Vagina (tissue), 2 donors: ENCODE data around the gene HERC2.

ENCODE experiments used
- CTCF ChIP-seq, 3 experiments: fragments of 450-650 bp in 2 of 3; fragments of 200-600 bp in 1 of 3; sonication (generic) in 1 of 3; IDR thresholded peaks; one replicate each; pipeline ENCODE4 v1.5.1; 2017 to 2019; ENCODE audit warnings: antibody characterized with exemption in 3 of 3, mild to moderate bottlenecking in 2 of 3, moderate library complexity in 2 of 3
- POLR2A ChIP-seq, 2 donors: fragments of 450-650 bp; IDR thresholded peaks; one replicate each; pipeline ENCODE4 v1.6.1; 2017; ENCODE audit warnings: antibody characterized with exemption in 2 of 2, mild to moderate bottlenecking in 2 of 2, moderate library complexity in 2 of 2
- POLR2AphosphoS5 ChIP-seq, 2 donors: sonication (generic); formaldehyde crosslinking; IDR thresholded peaks; one replicate each; pipeline ENCODE4 v1.9.0; 2017; ENCODE audit warnings: antibody characterized with exemption in 2 of 2, mild to moderate bottlenecking in 2 of 2, low read depth in 1 of 2; ENCODE audit not compliant: insufficient read depth in 1 of 2

DNA sequence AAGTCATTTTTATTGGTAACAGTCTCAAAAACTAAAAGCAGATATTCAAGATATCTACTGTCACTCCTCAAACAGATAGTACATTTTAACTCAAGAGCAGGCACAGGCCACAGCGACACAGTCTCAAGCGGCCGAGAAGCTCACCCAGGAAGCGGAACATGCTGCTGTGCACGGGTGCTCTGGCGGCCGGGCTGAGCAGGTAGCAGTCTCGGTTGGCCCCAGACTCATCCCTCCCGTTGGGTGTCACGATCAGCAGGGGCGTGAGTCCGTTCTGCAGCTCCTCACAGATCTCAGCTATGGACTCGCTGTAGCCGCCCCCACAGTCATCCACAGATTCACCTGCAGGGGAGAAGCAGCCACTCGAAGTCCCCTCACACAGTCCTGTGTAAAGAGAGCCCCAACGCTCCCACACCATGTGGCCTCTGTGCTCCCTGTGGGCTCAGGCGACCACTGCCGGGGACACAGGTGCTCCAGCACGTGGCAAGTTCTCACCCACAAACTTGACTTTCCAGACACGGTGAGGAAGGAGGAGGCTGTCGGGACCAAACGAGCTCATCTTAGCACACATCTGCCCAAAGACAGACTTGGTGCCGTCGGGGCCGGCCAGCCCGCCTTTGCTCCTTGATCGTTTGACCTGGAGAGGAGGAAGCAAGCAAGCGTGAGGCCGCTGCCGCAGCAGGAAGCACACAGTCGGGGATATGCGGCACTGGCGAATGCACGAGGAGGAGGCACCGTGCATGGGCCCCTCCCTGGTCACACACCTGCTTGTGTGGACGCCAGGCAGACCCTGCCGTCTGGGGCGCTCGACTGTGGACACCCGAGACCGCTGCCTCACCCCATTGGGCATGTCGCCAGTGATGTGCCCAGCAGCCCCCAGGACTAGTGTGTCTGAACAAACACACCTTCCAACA lies 205.2 kb downstream of the HERC2 start:
- TF ChIP-seq POLR2A (IDR thresholded peaks at IDR 0.05), result no peak
- TF ChIP-seq CTCF (IDR thresholded peaks at IDR 0.05), result no peak
- no peak for TF ChIP-seq POLR2AphosphoS5 (IDR thresholded peaks at IDR 0.05; ENCODE audit: insufficient read depth in 1 of 2, low read depth in 1 of 2)
